Bronchial epithelial cell (primary cell): ENCODE results near the gene ELK1. TPM values are rescaled to one million over a fixed set of nuclear protein-coding genes. Genes with fewer than 3 reads are reported as not detected.

ENCODE experiments used
- DNase-seq: peaks from one replicate; pipeline ENCODE4 v3.0.0-alpha.2; 2010; ENCODE audit warnings: low read depth
- FAIRE-seq: peaks from 2 replicates; lab custom pipeline; 2011; peaks lifted over from hg19 to GRCh38; lab: Jason Lieb, UNC
- H3K27me3 ChIP-seq: 2 replicates; pipeline ENCODE4 v1.5.1; 2011; ENCODE audit warnings: low read length; ENCODE audit not compliant: control insufficient read depth, insufficient read depth
- H3K36me3 ChIP-seq: 2 replicates; pipeline ENCODE4 v1.5.1; 2011; ENCODE audit warnings: low read length; ENCODE audit not compliant: control insufficient read depth, insufficient read depth
- H3K4me3 ChIP-seq: 2 replicates; pipeline ENCODE4 v1.5.1; 2011; ENCODE audit warnings: mild to moderate bottlenecking, low read depth, low read length, control low read depth
- CTCF ChIP-seq: IDR thresholded peaks from 2 replicates; pipeline ENCODE4 v1.5.1; 2011; ENCODE audit warnings: mild to moderate bottlenecking, moderate library complexity, low read length, control low read depth, inconsistent platforms; ENCODE audit not compliant: insufficient read depth, severe bottlenecking
- total RNA-seq: library from RNA; depleted of rRNA; stranded (reverse); fragments of >200 nt; gene quantifications from 2 replicates; pipeline ENCODE4 v1.2.1, GENCODE V29; 2014

Gene ELK1
- total RNA-seq, 1 donor from 2014 or later, result 9.5 TPM

- Histone ChIP-seq H3K4me3 (no peak overlapping the region), H3K36me3 (peaks cover 1% of the 10 kb centered on the region), H3K27me3 (no peaks in the 10 kb centered on the region)
- no peak for TF ChIP-seq CTCF
- no peak for DNase-seq
- no peak for FAIRE-seq
Observed at GRCh38 chrX:47661539-47661938, 11.2 kb upstream of the ELK1 start.

- TF ChIP-seq CTCF, result no peak
- DNase-seq (no peak), FAIRE-seq (no peak)
- H3K4me3 ChIP-seq, result peak overlapping the region; percentile 82
- no peaks in the 10 kb centered on the region for H3K27me3 ChIP-seq
- H3K36me3 ChIP-seq, result peaks cover 1% of the 10 kb centered on the region
Observed at GRCh38 chrX:47659421-47659726, 9.0 kb upstream of the ELK1 start.

GRCh38 chrX:47658684-47659420 lies 8.5 kb upstream of the ELK1 start, which contains the start of gene UXT:
Gene UXT, minus strand, starts transcription at chrX:47659180. Its CDS starts 253 bp downstream, at chrX:47658927.
- DNase-seq, result peak; percentile 78
- H3K36me3 ChIP-seq, result peaks cover 1% of the 10 kb centered on the region
- no peak for FAIRE-seq
- H3K4me3 ChIP-seq, result peak within 1 kb of the TSS; percentile 82
- TF ChIP-seq CTCF, result no peak
- no peaks in the 10 kb centered on the region for H3K27me3 ChIP-seq

- DNase-seq (peak; percentile 80), FAIRE-seq (no peak)
- Histone ChIP-seq H3K4me3 (peak overlapping the region; percentile 82), H3K27me3 (no peaks in the 10 kb centered on the region), H3K36me3 (peaks cover 1% of the 10 kb centered on the region)
- no peak for TF ChIP-seq CTCF
Observed at GRCh38 chrX:47658301-47658683, 7.9 kb upstream of the ELK1 start.

- DNase-seq, result no peak
- no peak for TF ChIP-seq CTCF
- Histone ChIP-seq H3K4me3 (peak overlapping the region; percentile 41), H3K27me3 (no peaks in the 10 kb centered on the region), H3K36me3 (no peaks in the 10 kb centered on the region)
- FAIRE-seq, result no peak
Observed at GRCh38 chrX:47651043-47651905, 911 bp upstream of the ELK1 start.
